Ascending aorta (tissue), 2 donors: ENCODE results near the gene BCAT1. TPM values are rescaled to one million over a fixed set of nuclear protein-coding genes. Genes with fewer than 3 reads are reported as not detected.

ENCODE experiments used
- DNase-seq, 2 donors: peaks; one replicate each; pipeline ENCODE4 v3.0.0-alpha.2; 2019; ENCODE audit warnings: low spot score in 2 of 2
- H3K27ac ChIP-seq, 2 donors: fragments of 200-600 bp; sonication (generic); one replicate each; pipeline ENCODE4 v1.5.1; 2016 to 2017; ENCODE audit warnings: mild to moderate bottlenecking in 1 of 2
- H3K27me3 ChIP-seq: fragments of 200-600 bp; sonication (generic); one replicate; pipeline ENCODE4 v1.5.1; 2017
- H3K36me3 ChIP-seq, 2 donors: fragments of 200-600 bp; sonication (generic); one replicate each; pipeline ENCODE4 v1.5.1; 2016
- H3K4me1 ChIP-seq, 2 donors: fragments of 200-600 bp; sonication (generic); one replicate each; pipeline ENCODE4 v1.5.1; 2016 to 2017; ENCODE audit warnings: mild to moderate bottlenecking in 1 of 2
- H3K4me3 ChIP-seq, 2 donors: fragments of 200-600 bp; sonication (generic); one replicate each; pipeline ENCODE4 v1.5.1; 2016 to 2017; ENCODE audit warnings: mild to moderate bottlenecking in 1 of 2
- H3K9me3 ChIP-seq, 2 donors: fragments of 200-600 bp; sonication (generic); one replicate each; pipeline ENCODE4 v1.5.1; 2016
- intact Hi-C: fragments of 100-400 bp; cut with DNase I; formaldehyde crosslinking; loops from one replicate; pipeline ENCODE4 v1.15.1; 2023
- total RNA-seq: library from RNA; depleted of rRNA; stranded (reverse); fragments of >200 nt; gene quantifications from one replicate; pipeline ENCODE4 v1.1.0, GENCODE V29; 2016
- TF ChIP-seq, protein P1 (sequence below), 3 experiments: fragments of 200-600 bp in 2 of 3; fragments of 450-650 bp in 1 of 3; sonication (generic) in 2 of 3; IDR thresholded peaks; one replicate each; pipeline ENCODE4 v1.5.1; 2016 to 2019; ENCODE audit warnings: antibody characterized with exemption in 3 of 3, mild to moderate bottlenecking in 1 of 3, moderate library complexity in 1 of 3

BCAT1 gene
- total RNA-seq, 1 donor from 2014 or later: 16.5 TPM

DNA sequence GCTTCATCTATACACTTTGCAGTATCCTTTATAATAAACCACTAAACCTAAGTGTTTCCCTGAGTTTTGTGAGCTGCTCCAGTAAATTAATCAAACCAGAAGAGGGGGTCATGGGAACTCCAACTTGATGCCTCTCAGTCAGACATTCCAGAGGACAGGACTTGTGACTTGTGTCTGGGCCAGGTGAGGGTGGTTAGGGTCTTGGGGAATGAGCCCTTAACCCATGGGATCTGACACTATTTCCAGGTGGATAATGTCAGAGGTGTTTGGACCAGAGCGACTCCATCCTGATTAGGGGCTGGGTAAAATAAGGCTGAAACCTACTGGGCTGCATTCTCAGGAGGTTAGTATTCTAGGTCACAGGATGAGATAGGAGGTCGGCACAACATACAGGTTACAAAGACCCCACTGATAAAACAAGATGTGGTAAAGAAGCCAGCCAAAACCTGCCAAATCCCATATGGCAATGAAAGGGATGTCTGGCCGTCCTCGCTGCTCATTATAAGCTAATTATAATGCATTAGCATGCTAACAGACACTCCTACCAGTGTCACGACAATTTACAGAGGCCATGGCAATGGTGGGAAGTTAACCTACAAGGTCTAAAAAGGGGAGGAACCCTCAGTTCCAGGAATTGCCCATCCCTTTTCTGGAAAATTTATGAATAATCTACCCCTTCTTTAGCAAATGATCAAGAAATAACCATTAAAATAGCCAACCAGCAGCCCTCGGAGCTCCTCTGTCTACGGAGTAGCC lies 58.7 kb downstream of the BCAT1 start:
- DNase-seq: no peak
- Histone ChIP-seq H3K36me3 (no peaks in the 10 kb centered on the region), H3K4me1 (no peaks in the 10 kb centered on the region), H3K9me3 (no peaks in the 10 kb centered on the region), H3K4me3 (no peak overlapping the region), H3K27ac (no peak overlapping the region), H3K27me3 (no peaks in the 10 kb centered on the region)
- intact Hi-C loops: no loop called here
- TF ChIP-seq, protein P1, sequence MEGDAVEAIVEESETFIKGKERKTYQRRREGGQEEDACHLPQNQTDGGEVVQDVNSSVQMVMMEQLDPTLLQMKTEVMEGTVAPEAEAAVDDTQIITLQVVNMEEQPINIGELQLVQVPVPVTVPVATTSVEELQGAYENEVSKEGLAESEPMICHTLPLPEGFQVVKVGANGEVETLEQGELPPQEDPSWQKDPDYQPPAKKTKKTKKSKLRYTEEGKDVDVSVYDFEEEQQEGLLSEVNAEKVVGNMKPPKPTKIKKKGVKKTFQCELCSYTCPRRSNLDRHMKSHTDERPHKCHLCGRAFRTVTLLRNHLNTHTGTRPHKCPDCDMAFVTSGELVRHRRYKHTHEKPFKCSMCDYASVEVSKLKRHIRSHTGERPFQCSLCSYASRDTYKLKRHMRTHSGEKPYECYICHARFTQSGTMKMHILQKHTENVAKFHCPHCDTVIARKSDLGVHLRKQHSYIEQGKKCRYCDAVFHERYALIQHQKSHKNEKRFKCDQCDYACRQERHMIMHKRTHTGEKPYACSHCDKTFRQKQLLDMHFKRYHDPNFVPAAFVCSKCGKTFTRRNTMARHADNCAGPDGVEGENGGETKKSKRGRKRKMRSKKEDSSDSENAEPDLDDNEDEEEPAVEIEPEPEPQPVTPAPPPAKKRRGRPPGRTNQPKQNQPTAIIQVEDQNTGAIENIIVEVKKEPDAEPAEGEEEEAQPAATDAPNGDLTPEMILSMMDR (IDR thresholded peaks at IDR 0.05): no peak

GRCh38 chr12:24889411-24889810 lies 59.5 kb downstream of the BCAT1 start:
- H3K4me1 ChIP-seq: no peaks in the 10 kb centered on the region
- intact Hi-C loops: no loop called here
- no peak for DNase-seq
- no peak overlapping the region for H3K27ac ChIP-seq
- H3K4me3 ChIP-seq: no peak overlapping the region
- H3K36me3 ChIP-seq: no peaks in the 10 kb centered on the region
- no peaks in the 10 kb centered on the region for H3K9me3 ChIP-seq
- no peaks in the 10 kb centered on the region for H3K27me3 ChIP-seq
- TF ChIP-seq, protein P1 (IDR thresholded peaks at IDR 0.05): no peak

DNA sequence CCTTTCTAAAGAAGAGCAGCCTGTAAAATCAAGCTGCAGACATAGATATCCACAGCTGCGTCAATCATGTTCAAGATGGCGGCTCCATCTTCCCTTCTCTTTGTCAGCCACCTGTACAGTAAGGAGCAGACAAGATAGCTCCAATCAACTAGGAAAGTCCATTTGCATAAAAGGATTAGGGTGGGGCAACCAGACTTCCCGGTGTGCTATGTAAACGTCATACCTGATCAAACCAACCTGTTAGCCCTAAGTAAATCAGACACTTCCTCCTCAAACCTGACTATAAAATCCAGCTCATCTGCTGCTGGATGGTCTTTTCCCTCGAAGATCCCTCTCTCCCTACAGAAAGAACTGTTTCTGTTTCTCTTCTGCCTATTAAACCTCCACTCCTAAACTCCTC lies 60.1 kb downstream of the BCAT1 start:
- no peaks in the 10 kb centered on the region for H3K9me3 ChIP-seq
- H3K27me3 ChIP-seq: no peaks in the 10 kb centered on the region
- H3K27ac ChIP-seq: no peak overlapping the region
- intact Hi-C loops: no loop called here
- no peak for DNase-seq
- no peaks in the 10 kb centered on the region for H3K4me1 ChIP-seq
- no peak overlapping the region for H3K4me3 ChIP-seq
- TF ChIP-seq, protein P1 (IDR thresholded peaks at IDR 0.05): no peak
- no peaks in the 10 kb centered on the region for H3K36me3 ChIP-seq

GRCh38 chr12:24884911-24885310 lies 64.0 kb downstream of the BCAT1 start:
- Histone ChIP-seq H3K36me3 (no peaks in the 10 kb centered on the region), H3K27ac (no peak overlapping the region), H3K9me3 (no peaks in the 10 kb centered on the region), H3K4me1 (no peaks in the 10 kb centered on the region), H3K4me3 (no peak overlapping the region), H3K27me3 (no peaks in the 10 kb centered on the region)
- DNase-seq: no peak
- intact Hi-C loops: no loop called here
- TF ChIP-seq, protein P1 (IDR thresholded peaks at IDR 0.05): no peak

- H3K27me3 ChIP-seq: no peaks in the 10 kb centered on the region
These were observed 67.1 kb downstream of the BCAT1 start for GRCh38 chr12:24881724-24882371.

More at GRCh38 chr12:24881724-24882371, 67.1 kb downstream of the BCAT1 start:
- no peak for DNase-seq
- H3K4me3 ChIP-seq: no peak overlapping the region
- H3K36me3 ChIP-seq: no peaks in the 10 kb centered on the region
- H3K9me3 ChIP-seq: no peaks in the 10 kb centered on the region
- TF ChIP-seq, protein P1 (IDR thresholded peaks at IDR 0.05): no peak
- no peak overlapping the region for H3K27ac ChIP-seq
- intact Hi-C loops: no loop called here
- no peaks in the 10 kb centered on the region for H3K4me1 ChIP-seq
